IMR-90 (cell line): Measurements from ENCODE around the gene RHBDD1. TPM values are rescaled to one million over a fixed set of nuclear protein-coding genes. Genes with fewer than 3 reads are reported as not detected.

Experiments used
- ATAC-seq: fragments of 200-7000 bp; cut with Tn5 transposase; 2 replicates; pipeline ENCODE4 v1.9.1; 2020; ENCODE audit warnings: low read depth, mild to moderate bottlenecking, moderate library complexity
- BruUV-seq: library from RNA; stranded (reverse); fragments of 400-500 nt; replicated peaks from 2 replicates; lab custom pipeline; 2021; lab: Mats Ljungman, UMichigan
- CTCF ChIA-PET: fragments of 300-600 bp; formaldehyde crosslinking; extraction: SDS; loops from one replicate; lab custom pipeline; 2021; ENCODE audit warnings: antibody characterized with exemption; lab: Yijun Ruan, JAX
- POLR2A ChIA-PET: fragments of 300-600 bp; sonication (Branson Sonifier 250); formaldehyde crosslinking; loops from one replicate; lab custom pipeline; 2022; ENCODE audit warnings: antibody characterized with exemption; ENCODE audit not compliant: unreplicated experiment; lab: Charles Lee
- DNase-seq: peaks from one replicate; pipeline ENCODE4 v3.0.0; 2013
- H2AFZ ChIP-seq: replicated peaks from 2 replicates; pipeline ENCODE3; 2013; ENCODE audit warnings: low read length, mild to moderate bottlenecking; ENCODE audit not compliant: poor library complexity
- H2AK5ac ChIP-seq: 2 replicates; pipeline ENCODE4 v1.6.1; 2013; ENCODE audit warnings: low read depth, low read length, inconsistent platforms
- H2AK9ac ChIP-seq: replicated peaks from 2 replicates; pipeline ENCODE3; 2013; ENCODE audit warnings: mild to moderate bottlenecking, low read depth, low read length, moderate library complexity; ENCODE audit not compliant: poor library complexity
- H2BK120ac ChIP-seq: 2 replicates; pipeline ENCODE4 v1.6.1; 2013; ENCODE audit warnings: low read depth, low read length, inconsistent platforms
- H2BK15ac ChIP-seq: 3 replicates; pipeline ENCODE4 v1.6.1; 2013; ENCODE audit warnings: low read depth, low read length, inconsistent platforms
- H2BK20ac ChIP-seq: 2 replicates; pipeline ENCODE4 v1.6.1; 2013; ENCODE audit warnings: low read depth, mild to moderate bottlenecking, inconsistent platforms, low read length, moderate library complexity
- H2BK5ac ChIP-seq: 2 replicates; pipeline ENCODE4 v1.6.1; 2013; ENCODE audit warnings: mild to moderate bottlenecking, low read depth, low read length, inconsistent platforms; ENCODE audit not compliant: poor library complexity, severe bottlenecking
- H3K14ac ChIP-seq: replicated peaks from 2 replicates; pipeline ENCODE4 v1.6.1; 2013; ENCODE audit warnings: low read depth, low read length, inconsistent platforms
- H3K18ac ChIP-seq: 2 replicates; pipeline ENCODE4 v1.6.1; 2013; ENCODE audit warnings: low read depth, low read length, control low read depth
- H3K23ac ChIP-seq: 2 replicates; pipeline ENCODE4 v1.6.1; 2013; ENCODE audit warnings: low read depth, low read length, inconsistent platforms
- H3K27ac ChIP-seq: 2 replicates; pipeline ENCODE4 v1.5.1; 2013; ENCODE audit warnings: mild to moderate bottlenecking, control low read depth, low read length; ENCODE audit not compliant: insufficient read depth
- H3K27me3 ChIP-seq: 2 replicates; pipeline ENCODE4 v1.6.1; 2013; ENCODE audit warnings: low read length; ENCODE audit not compliant: control insufficient read depth, insufficient read depth
- H3K36me3 ChIP-seq: 2 replicates; pipeline ENCODE4 v1.6.1; 2013; ENCODE audit warnings: low read length, mixed read lengths; ENCODE audit not compliant: control insufficient read depth, insufficient read depth
- H3K4ac ChIP-seq: 2 replicates; pipeline ENCODE4 v1.6.1; 2013; ENCODE audit warnings: low read depth, low read length, inconsistent platforms
- H3K4me1 ChIP-seq: 2 replicates; pipeline ENCODE4 v1.6.1; 2013; ENCODE audit warnings: low read length, mixed read lengths; ENCODE audit not compliant: control insufficient read depth, insufficient read depth
- H3K4me2 ChIP-seq: 2 replicates; pipeline ENCODE4 v1.6.1; 2013; ENCODE audit warnings: low read depth, mild to moderate bottlenecking, control low read depth, low read length, moderate library complexity
- H3K4me3 ChIP-seq: 2 replicates; pipeline ENCODE4 v1.5.1; 2013; ENCODE audit warnings: low read depth, mild to moderate bottlenecking, control low read depth, low read length, moderate library complexity; ENCODE audit not compliant: insufficient read depth
- H3K56ac ChIP-seq: 2 replicates; pipeline ENCODE4 v1.6.1; 2013; ENCODE audit warnings: low read length, inconsistent platforms; ENCODE audit not compliant: insufficient read depth; ENCODE audit errors: extremely low read depth
- H3K79me1 ChIP-seq, 2 experiments: 2 replicates each; pipeline ENCODE4 v1.6.1; 2013; ENCODE audit warnings: low read length in 2 of 2, inconsistent platforms in 1 of 2, low read depth in 1 of 2
- H3K9ac ChIP-seq: 2 replicates; pipeline ENCODE4 v1.6.1; 2013; ENCODE audit warnings: low read depth, low read length, control low read depth
- H3K9me1 ChIP-seq: 2 replicates; pipeline ENCODE4 v1.6.1; 2013; ENCODE audit warnings: low read length, inconsistent platforms; ENCODE audit not compliant: insufficient read depth
- H3K9me3 ChIP-seq: 2 replicates; pipeline ENCODE4 v1.6.1; 2013; ENCODE audit warnings: low read length; ENCODE audit not compliant: control insufficient read depth, insufficient read depth
- H4K20me1 ChIP-seq: 2 replicates; pipeline ENCODE4 v1.6.1; 2013; ENCODE audit warnings: low read length, inconsistent platforms; ENCODE audit not compliant: insufficient read depth
- H4K5ac ChIP-seq: 2 replicates; pipeline ENCODE4 v1.6.1; 2013; ENCODE audit warnings: mild to moderate bottlenecking, low read depth, low read length, control low read depth
- H4K8ac ChIP-seq, 2 experiments: 2 replicates each; pipeline ENCODE4 v1.6.1; 2013; ENCODE audit warnings: low read depth in 2 of 2, low read length in 2 of 2, control low read depth in 1 of 2, inconsistent platforms in 1 of 2
- H4K91ac ChIP-seq: 2 replicates; pipeline ENCODE4 v1.6.1; 2013; ENCODE audit warnings: low read depth, low read length, inconsistent platforms; ENCODE audit not compliant: insufficient read depth
- BHLHE40 ChIP-seq: fragments of 150-350 bp; IDR thresholded peaks from 2 replicates; pipeline ENCODE4 v1.6.1; 2016; ENCODE audit warnings: mild to moderate bottlenecking, low read depth, low read length
- CEBPB ChIP-seq: IDR thresholded peaks from 2 replicates; pipeline ENCODE4 v1.6.1; 2012; ENCODE audit warnings: low read depth, low read length, improper control_type of control experiment
- CHD1 ChIP-seq: IDR thresholded peaks from 2 replicates; pipeline ENCODE4 v1.6.1; 2012; ENCODE audit warnings: low read depth, low read length, improper control_type of control experiment
- CTCF ChIP-seq: conservative IDR thresholded peaks from 2 replicates; pipeline ENCODE4 v1.5.1; 2012; ENCODE audit warnings: mild to moderate bottlenecking, low read depth, low read length, improper control_type of control experiment
- ELK1 ChIP-seq: fragments of 150-350 bp; IDR thresholded peaks from 2 replicates; pipeline ENCODE4 v1.6.1; 2016; ENCODE audit warnings: low read depth, mild to moderate bottlenecking, low read length, moderate library complexity, borderline replicate concordance
- FOS ChIP-seq: fragments of 150-350 bp; IDR thresholded peaks from 2 replicates; pipeline ENCODE4 v1.6.1; 2016; ENCODE audit warnings: low read depth, low read length
- MAFK ChIP-seq: IDR thresholded peaks from 2 replicates; pipeline ENCODE4 v1.6.1; 2012; ENCODE audit warnings: low read depth, low read length, improper control_type of control experiment
- MAZ ChIP-seq: IDR thresholded peaks from 2 replicates; pipeline ENCODE4 v1.6.1; 2012; ENCODE audit warnings: low read depth, mild to moderate bottlenecking, low read length, improper control_type of control experiment, moderate library complexity, borderline replicate concordance
- MXI1 ChIP-seq: IDR thresholded peaks from 2 replicates; pipeline ENCODE4 v1.6.1; 2012; ENCODE audit warnings: low read depth, mild to moderate bottlenecking, low read length, moderate library complexity, borderline replicate concordance
- NFE2L2 ChIP-seq: fragments of 150-350 bp; IDR thresholded peaks from 2 replicates; pipeline ENCODE4 v1.6.1; 2016; ENCODE audit warnings: low read depth, mild to moderate bottlenecking, low read length
- POLR2A ChIP-seq: IDR thresholded peaks from 2 replicates; pipeline ENCODE4 v1.6.1; 2012; ENCODE audit warnings: mild to moderate bottlenecking, low read depth, low read length
- RAD21 ChIP-seq: IDR thresholded peaks from 2 replicates; pipeline ENCODE4 v1.6.1; 2012; ENCODE audit warnings: low read length, improper control_type of control experiment
- RCOR1 ChIP-seq: IDR thresholded peaks from 2 replicates; pipeline ENCODE4 v1.6.1; 2012; ENCODE audit warnings: mild to moderate bottlenecking, low read length, improper control_type of control experiment; ENCODE audit not compliant: insufficient replicate concordance
- RFX5 ChIP-seq: IDR thresholded peaks from 2 replicates; pipeline ENCODE4 v1.8.0; 2012; ENCODE audit warnings: low read depth, mild to moderate bottlenecking, low read length, moderate library complexity
- SMC3 ChIP-seq: fragments of 150-350 bp; IDR thresholded peaks from 2 replicates; pipeline ENCODE4 v1.6.1; 2016; ENCODE audit warnings: low read depth, mild to moderate bottlenecking, antibody characterized with exemption, low read length, moderate library complexity
- USF2 ChIP-seq: fragments of 150-350 bp; IDR thresholded peaks from 2 replicates; pipeline ENCODE4 v1.6.1; 2017; ENCODE audit warnings: mild to moderate bottlenecking, antibody characterized with exemption, low read length, low read depth
- WGBS, 2 experiments: methylation state at CpG; one replicate each; pipeline versions ENCODE4 v1.1.5 to v1.1.7; 2013; ENCODE audit warnings: missing lambda C conversion rate in 2 of 2; ENCODE audit not compliant: insufficient read length in 1 of 2; ENCODE audit errors: extremely low coverage in 2 of 2; 5-methylcytosine and 5-hydroxymethylcytosine counted together
- dilution Hi-C: fragments of 300-500 bp; cut with HindIII; formaldehyde crosslinking; loops from one replicate; pipeline ENCODE4 v1.14.3; 2018; ENCODE audit warnings: low sequenced_read_pairs; ENCODE audit not compliant: unreplicated experiment
- in situ Hi-C: fragments of 300-500 bp; cut with MboI; formaldehyde crosslinking; loops from 3 replicates; pipeline ENCODE4 v1.14.3; 2019; ENCODE audit warnings: low sequenced_read_pairs, inconsistent platforms, mixed read lengths
- intact Hi-C: fragments of 100-400 bp; cut with micrococcal nuclease; formaldehyde crosslinking; loops from 2 replicates; pipeline ENCODE4 v1.10.0; 2022
- polyA plus RNA-seq, 3 experiments: library from polyadenylated mRNA; depleted of rRNA; stranded (reverse); fragments of >200 nt; gene quantifications; 2 replicates each; pipeline ENCODE4 v1.2.3, GENCODE V29; 2012; ENCODE audit warnings: low replicate concordance in 1 of 3
- total RNA-seq: library from RNA; depleted of rRNA; stranded (reverse); fragments of >200 nt; gene quantifications from 2 replicates; pipeline ENCODE4 v1.2.3, GENCODE V29; 2012

The RHBDD1 gene
- total and polyA plus RNA-seq, 2 of the 4 experiments (the other 2 are of a cell fraction), result 9.7 to 14.0 TPM

GRCh38 chr2:226818930-226819329 is 16.9 kb upstream of the RHBDD1 start:
- Histone ChIP-seq H3K18ac (no peak overlapping the region), H3K9me1 (no peaks in the 10 kb centered on the region), H3K4ac (no peak overlapping the region), H2AFZ (no peak overlapping the region), H2BK20ac (no peak overlapping the region), H4K20me1 (no peaks in the 10 kb centered on the region), H4K5ac (no peak overlapping the region), H3K4me2 (no peak overlapping the region), H3K27ac (no peak overlapping the region), H2BK120ac (no peak overlapping the region), H3K27me3 (no peaks in the 10 kb centered on the region), H3K14ac (no peak overlapping the region), H3K23ac (no peak overlapping the region), H3K79me1 (no peaks in the 10 kb centered on the region), H3K4me1 (no peaks in the 10 kb centered on the region), H2AK5ac (no peak overlapping the region), H3K4me3 (no peak overlapping the region), H3K9ac (no peak overlapping the region), H2AK9ac (no peak overlapping the region), H3K9me3 (peaks cover 2% of the 10 kb centered on the region), H4K8ac (no peak overlapping the region), H2BK15ac (no peak overlapping the region), H4K91ac (no peak overlapping the region), H3K36me3 (no peaks in the 10 kb centered on the region), H2BK5ac (no peak overlapping the region), H3K56ac (no peak overlapping the region)
- dilution Hi-C loops, result no loop called here
- DNase-seq, result no peak
- CTCF ChIA-PET, result no interaction called here
- no peak for TF ChIP-seq MAZ
- no peak for TF ChIP-seq RCOR1
- TF ChIP-seq MAFK, result no peak
- TF ChIP-seq BHLHE40, result no peak
- no peak for TF ChIP-seq CTCF
- TF ChIP-seq CHD1, result no peak
- TF ChIP-seq MXI1, result no peak
- TF ChIP-seq SMC3, result no peak
- no peak for TF ChIP-seq POLR2A
- no peak for TF ChIP-seq USF2
- TF ChIP-seq RFX5, result no peak
- no peak for TF ChIP-seq NFE2L2
- TF ChIP-seq ELK1, result no peak
- no peak for TF ChIP-seq CEBPB
- no peak for TF ChIP-seq RAD21
- TF ChIP-seq FOS, result no peak
- no CpG with 5 or more reads among the region's 3 CpGs for WGBS, 2 experiments
- in situ Hi-C loops, result loop anchor here (10.0 kb wide), 1 partner anchor 276 kb away; no protein-coding TSS in a partner anchor
- POLR2A ChIA-PET, result no interaction called here
- BruUV-seq, result no TSS peak
- intact Hi-C loops, result no loop called here
- no peak for ATAC-seq
